GM10266 (cell line): ENCODE data around the gene HHLA2.

Source experiments
- DNase-seq: peaks from one replicate; pipeline ENCODE4 v3.0.0; 2012; ENCODE audit errors: extremely low spot score
- CTCF ChIP-seq: IDR thresholded peaks from 2 replicates; pipeline ENCODE4 v1.5.1; 2012; ENCODE audit warnings: mild to moderate bottlenecking, low read depth; ENCODE audit not compliant: control insufficient read depth, insufficient read depth; ENCODE audit errors: missing control alignments

The HHLA2 gene

GRCh38 chr3:108412121-108412750 is 115.9 kb downstream of the HHLA2 start:
- no peak for TF ChIP-seq CTCF
- no peak for DNase-seq

GRCh38 chr3:108414007-108414406 is 117.7 kb downstream of the HHLA2 start:
- no peak for TF ChIP-seq CTCF
- no peak for DNase-seq

- DNase-seq: no peak
- TF ChIP-seq CTCF: no peak
These were observed 119.3 kb downstream of the HHLA2 start for GRCh38 chr3:108415661-108416060.

GRCh38 chr3:108416111-108416869 is 119.9 kb downstream of the HHLA2 start:
- no peak for TF ChIP-seq CTCF
- DNase-seq: no peak

- TF ChIP-seq CTCF: no peak
- no peak for DNase-seq
These were observed 124.6 kb downstream of the HHLA2 start for GRCh38 chr3:108420926-108421325.
